T-helper 1 cell (primary cell): ENCODE measurements around the gene ZNF552.

Experiments used
- DNase-seq, 5 donors: peaks; one replicate each; pipeline ENCODE4 v3.0.0-alpha.2; 2012 to 2020

Gene ZNF552

DNA sequence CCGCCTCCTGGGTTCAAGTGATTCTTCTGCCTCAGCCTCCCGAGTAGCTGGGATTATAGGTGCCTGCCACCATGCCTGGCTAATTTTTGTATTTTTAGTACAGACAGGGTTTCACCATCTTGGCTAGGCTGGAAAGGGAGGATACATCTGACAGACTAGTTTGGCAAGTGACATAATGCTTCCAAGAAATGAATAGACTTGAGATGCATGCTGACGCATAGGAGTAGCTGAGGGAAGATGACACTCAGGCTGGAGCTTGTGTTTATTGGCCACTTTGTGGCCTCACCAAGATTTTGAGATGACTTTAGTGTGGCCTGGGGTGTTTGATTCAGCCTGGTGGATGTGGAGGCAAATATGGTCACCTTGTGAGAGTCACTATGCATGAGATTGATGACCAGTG lies 41.2 kb downstream of the ZNF552 start:
- DNase-seq, result no peak

DNA sequence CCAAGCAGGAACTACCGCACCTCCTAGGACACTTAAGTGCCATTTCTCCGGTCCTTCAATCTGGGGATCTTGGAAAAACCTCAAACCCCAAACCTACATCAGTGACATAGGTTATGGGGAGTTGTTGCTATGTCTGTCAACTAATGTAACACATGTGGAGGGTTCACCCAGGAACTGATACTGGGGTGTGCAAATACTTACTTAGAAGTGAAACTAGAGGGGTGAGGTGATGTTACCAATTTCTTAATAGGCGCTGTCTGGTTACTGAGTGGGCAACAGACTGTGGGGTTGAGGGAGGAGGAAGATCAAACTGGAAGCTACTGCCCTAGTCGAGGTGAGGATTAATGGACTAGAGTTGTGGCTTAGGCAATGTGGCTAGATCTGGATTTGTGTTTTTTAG lies 43.3 kb downstream of the ZNF552 start:
- no peak for DNase-seq

GRCh38 chr19:57769345-57770131 lies 45.2 kb downstream of the ZNF552 start, which contains the start of gene ZNF586:
ZNF586 (plus strand) TSS chr19:57769676; CDS start chr19:57769843, 167 bp downstream.
- DNase-seq, result peak; percentile 73 to 92 (median 81)

- no peak for DNase-seq
These were observed 55.6 kb downstream of the ZNF552 start for GRCh38 chr19:57759096-57759495.

DNA sequence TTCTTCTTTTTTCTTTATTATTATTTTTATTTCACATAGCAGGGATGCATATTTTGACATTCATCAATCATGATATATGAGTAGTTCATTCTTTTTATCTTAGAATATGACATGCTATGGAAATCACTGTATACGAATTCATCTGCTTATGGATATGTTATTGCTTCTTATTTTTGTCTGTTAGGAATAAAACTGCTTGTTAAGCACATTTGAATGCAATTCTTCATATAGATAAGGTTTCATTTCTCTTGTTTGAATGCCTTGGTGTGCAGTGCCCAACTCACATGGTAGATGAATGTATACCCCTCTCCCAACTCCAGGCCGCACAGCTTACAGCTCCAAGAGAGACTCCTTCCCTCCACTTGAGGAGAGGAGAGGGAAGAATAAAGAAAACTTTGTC lies 56.8 kb downstream of the ZNF552 start:
- DNase-seq, result no peak
